NCI-H1048 (cell line): Measurements from ENCODE around the gene NR5A1.

Experiments
- DNase-seq: peaks from one replicate; lab custom pipeline; 2025; lab: John Stamatoyannopoulos, UW

The NR5A1 gene

GRCh38 chr9:124439686-124440243 is 67.4 kb downstream of the NR5A1 start:
- no peak for DNase-seq

GRCh38 chr9:124439086-124439485 is 68.1 kb downstream of the NR5A1 start:
- no peak for DNase-seq

- no peak for DNase-seq
Measured at GRCh38 chr9:124438091-124438490, 69.1 kb downstream of the NR5A1 start.

- no peak for DNase-seq
Measured at GRCh38 chr9:124437086-124437485, 70.1 kb downstream of the NR5A1 start.

- DNase-seq, result no peak
Measured at GRCh38 chr9:124436320-124436719, 70.9 kb downstream of the NR5A1 start.
